Measurements from ENCODE around the gene TRIM38. TPM values are rescaled to one million over a fixed set of nuclear protein-coding genes. Genes with fewer than 3 reads are reported as not detected.

TRIM38 gene
- total and polyA plus RNA-seq, 2 of the 13 experiments (the other 11 are each of a cell fraction or from before 2014, with no cell fraction given), result 2.5 to 3.1 TPM

DNA sequence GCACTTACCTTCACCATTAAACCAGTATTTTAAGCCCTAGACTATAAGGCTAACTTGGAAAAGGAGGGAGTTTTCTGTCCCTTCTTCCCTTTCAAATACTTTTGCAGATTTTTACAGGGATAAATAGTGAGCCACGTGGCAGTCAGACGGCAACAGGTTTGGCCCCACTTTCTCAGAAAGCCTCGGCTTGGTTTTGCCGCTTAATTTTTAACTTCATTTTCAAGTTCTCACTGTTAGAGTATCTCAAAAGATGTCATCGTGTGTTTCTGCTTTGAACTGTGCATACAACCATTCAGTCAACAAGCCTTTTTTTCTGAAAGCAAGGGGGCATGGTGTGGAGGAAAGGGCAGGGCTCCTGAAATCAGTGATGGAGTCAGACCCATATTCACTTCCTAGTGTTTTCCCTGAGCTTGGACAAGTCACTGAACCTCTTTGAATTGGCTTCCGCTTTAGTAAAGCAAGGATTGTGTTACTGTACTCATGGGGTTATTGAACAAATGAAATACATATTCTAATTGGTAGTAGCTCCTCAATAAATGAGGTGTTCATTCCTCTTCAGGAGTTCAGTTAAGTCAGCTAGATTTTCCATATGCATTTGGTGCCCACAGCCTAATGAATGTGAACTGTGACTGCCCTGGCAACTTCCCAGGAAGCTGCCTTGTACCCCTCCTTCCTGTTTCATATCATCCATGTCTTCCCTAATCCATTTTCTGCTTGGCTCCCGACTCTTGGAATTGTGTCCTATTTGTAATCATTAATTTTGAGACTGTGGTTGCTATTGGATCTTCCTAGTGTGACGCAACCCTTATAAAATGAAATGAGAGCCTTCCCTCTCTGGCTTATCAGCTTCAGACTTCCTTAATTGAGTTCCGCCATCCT is 31.8 kb upstream of the TRIM38 start, which contains the start of gene SLC17A2 (continued):
- TF ChIP-seq ZNF350 (CRISPR knock-in tag; IDR thresholded peaks at IDR 0.05; ENCODE audit: borderline replicate concordance, low read depth) (no peak), RARG (CRISPR knock-in tag; IDR thresholded peaks at IDR 0.05; ENCODE audit: low read depth) (no peak), KLF12 (CRISPR knock-in tag; IDR thresholded peaks at IDR 0.05; ENCODE audit: borderline replicate concordance) (0 out of 2 replicates have a peak, but pooled peaks have one; percentile 13), ZNF772 (CRISPR knock-in tag; IDR thresholded peaks at IDR 0.05) (0 out of 2 replicates have a peak, but pooled peaks have one; percentile 52), EEA1 (CRISPR knock-in tag; IDR thresholded peaks at IDR 0.05; ENCODE audit: borderline replicate concordance) (no peak), EZH2 (conservative IDR thresholded peaks at IDR 0.05; ENCODE audit: low read depth, low read length) (no peak), CREM (IDR thresholded peaks at IDR 0.05) (peak; percentile 36; the same call in 1 of the 2 replicates), CREM (CRISPR knock-in tag; IDR thresholded peaks at IDR 0.05) (no peak), ZNF138 (CRISPR knock-in tag; IDR thresholded peaks at IDR 0.05; ENCODE audit: low read depth) (no peak), ELF3 (CRISPR knock-in tag; IDR thresholded peaks at IDR 0.05) (peak; percentile 79), MTF2 (CRISPR knock-in tag; IDR thresholded peaks at IDR 0.05; ENCODE audit: borderline replicate concordance) (no peak), ZNF180 (CRISPR knock-in tag; IDR thresholded peaks at IDR 0.05; ENCODE audit: borderline replicate concordance, low read depth) (no peak), ZNF232 (CRISPR knock-in tag; IDR thresholded peaks at IDR 0.05; ENCODE audit: borderline replicate concordance) (0 out of 2 replicates have a peak, but pooled peaks have one; percentile 8), ATRX (CRISPR knock-in tag; IDR thresholded peaks at IDR 0.05; ENCODE audit: borderline replicate concordance) (no peak), SMARCE1 (IDR thresholded peaks at IDR 0.05; ENCODE audit: borderline replicate concordance) (no peak), ATF7-NPFF (CRISPR knock-in tag; IDR thresholded peaks at IDR 0.05; ENCODE audit: low read depth) (no peak), SMYD3 (CRISPR knock-in tag; IDR thresholded peaks at IDR 0.05) (peak; percentile 95; the same call in 1 of the 2 replicates), CENPT (CRISPR knock-in tag; IDR thresholded peaks at IDR 0.05; ENCODE audit: low read depth) (no peak), ISL2 (CRISPR knock-in tag; IDR thresholded peaks at IDR 0.05) (peak; percentile 69), ZNF282 (IDR thresholded peaks at IDR 0.05; ENCODE audit: partially characterized antibody) (no peak), ZNF724P (CRISPR knock-in tag; IDR thresholded peaks at IDR 0.05; ENCODE audit: borderline replicate concordance) (no peak), FIP1L1 (IDR thresholded peaks at IDR 0.05; ENCODE audit: borderline replicate concordance, insufficient read depth, low read depth, low read length) (no peak)
- TF ChIP-seq, protein P1, sequence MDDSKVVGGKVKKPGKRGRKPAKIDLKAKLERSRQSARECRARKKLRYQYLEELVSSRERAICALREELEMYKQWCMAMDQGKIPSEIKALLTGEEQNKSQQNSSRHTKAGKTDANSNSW (CRISPR knock-in tag; IDR thresholded peaks at IDR 0.05; ENCODE audit: borderline replicate concordance), result no peak
- TF ChIP-seq, protein P2, sequence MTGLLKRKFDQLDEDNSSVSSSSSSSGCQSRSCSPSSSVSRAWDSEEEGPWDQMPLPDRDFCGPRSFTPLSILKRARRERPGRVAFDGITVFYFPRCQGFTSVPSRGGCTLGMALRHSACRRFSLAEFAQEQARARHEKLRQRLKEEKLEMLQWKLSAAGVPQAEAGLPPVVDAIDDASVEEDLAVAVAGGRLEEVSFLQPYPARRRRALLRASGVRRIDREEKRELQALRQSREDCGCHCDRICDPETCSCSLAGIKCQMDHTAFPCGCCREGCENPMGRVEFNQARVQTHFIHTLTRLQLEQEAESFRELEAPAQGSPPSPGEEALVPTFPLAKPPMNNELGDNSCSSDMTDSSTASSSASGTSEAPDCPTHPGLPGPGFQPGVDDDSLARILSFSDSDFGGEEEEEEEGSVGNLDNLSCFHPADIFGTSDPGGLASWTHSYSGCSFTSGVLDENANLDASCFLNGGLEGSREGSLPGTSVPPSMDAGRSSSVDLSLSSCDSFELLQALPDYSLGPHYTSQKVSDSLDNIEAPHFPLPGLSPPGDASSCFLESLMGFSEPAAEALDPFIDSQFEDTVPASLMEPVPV (CRISPR knock-in tag; IDR thresholded peaks at IDR 0.05), result peak; percentile 86; the same call in 1 of the 2 replicates
